Mammary epithelial cell (primary cell): ENCODE data around the gene MATK.

Experiments used
- EZH2 ChIP-seq: IDR thresholded peaks from 2 replicates; pipeline ENCODE4 v1.6.1; 2012; ENCODE audit warnings: low read length, inconsistent platforms, borderline replicate concordance
- TF ChIP-seq, protein P1 (sequence below), 2 donors: IDR thresholded peaks in 1 of 2; conservative IDR thresholded peaks in 1 of 2; 2 replicates each; pipeline ENCODE4 v1.5.1; 2011 to 2012; ENCODE audit warnings: inconsistent platforms in 2 of 2, low read length in 2 of 2, mild to moderate bottlenecking in 2 of 2, control low read depth in 1 of 2, low read depth in 1 of 2; ENCODE audit not compliant: insufficient read depth in 1 of 2; ENCODE audit errors: extremely low read depth in 1 of 2

DNA sequence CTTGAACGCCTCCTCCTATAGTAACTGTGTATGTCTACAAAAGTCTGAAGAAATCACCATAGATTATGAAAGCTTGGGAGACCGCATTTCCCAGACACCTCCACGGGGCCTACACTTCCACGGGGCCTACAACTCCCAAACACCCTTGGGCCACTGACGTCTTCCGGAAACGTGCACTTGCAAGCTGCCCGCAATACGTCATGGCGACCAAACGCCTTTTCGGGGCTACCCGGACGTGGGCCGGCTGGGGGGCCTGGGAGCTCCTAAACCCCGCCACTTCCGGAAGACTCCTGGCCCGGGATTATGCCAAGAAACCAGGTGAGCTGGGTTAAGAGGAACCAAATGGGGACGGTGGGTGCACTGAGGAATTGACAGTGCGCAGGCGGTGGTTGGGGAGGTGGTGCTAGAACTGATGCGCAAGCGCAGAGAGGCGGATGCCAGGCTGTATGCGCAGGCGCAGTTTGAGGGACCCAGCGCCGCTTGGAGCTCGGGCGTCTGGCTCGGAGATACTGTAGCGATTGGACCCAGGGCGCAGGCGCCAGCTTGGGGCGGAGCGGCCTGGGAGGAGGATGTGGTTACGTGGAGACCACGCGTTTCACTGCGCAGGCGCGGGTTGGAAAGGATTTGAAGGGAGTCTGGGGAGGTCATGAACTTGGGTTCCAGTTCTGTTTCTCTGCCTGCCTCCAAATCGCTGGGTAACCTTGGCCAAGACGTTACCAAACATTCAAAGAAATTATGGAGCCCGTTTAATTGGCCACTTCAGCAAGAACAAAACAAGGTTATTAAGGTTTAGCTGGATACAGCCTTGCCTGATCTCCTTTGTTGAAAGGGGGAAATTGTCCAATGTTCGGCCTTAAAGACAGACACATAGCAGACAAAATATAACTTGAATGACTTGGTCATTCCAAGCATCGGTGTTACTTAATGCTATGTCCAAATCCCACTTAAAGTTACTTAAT, 23.4 kb downstream of the MATK start, which contains the start of gene MRPL54:
- TF ChIP-seq, protein P1, sequence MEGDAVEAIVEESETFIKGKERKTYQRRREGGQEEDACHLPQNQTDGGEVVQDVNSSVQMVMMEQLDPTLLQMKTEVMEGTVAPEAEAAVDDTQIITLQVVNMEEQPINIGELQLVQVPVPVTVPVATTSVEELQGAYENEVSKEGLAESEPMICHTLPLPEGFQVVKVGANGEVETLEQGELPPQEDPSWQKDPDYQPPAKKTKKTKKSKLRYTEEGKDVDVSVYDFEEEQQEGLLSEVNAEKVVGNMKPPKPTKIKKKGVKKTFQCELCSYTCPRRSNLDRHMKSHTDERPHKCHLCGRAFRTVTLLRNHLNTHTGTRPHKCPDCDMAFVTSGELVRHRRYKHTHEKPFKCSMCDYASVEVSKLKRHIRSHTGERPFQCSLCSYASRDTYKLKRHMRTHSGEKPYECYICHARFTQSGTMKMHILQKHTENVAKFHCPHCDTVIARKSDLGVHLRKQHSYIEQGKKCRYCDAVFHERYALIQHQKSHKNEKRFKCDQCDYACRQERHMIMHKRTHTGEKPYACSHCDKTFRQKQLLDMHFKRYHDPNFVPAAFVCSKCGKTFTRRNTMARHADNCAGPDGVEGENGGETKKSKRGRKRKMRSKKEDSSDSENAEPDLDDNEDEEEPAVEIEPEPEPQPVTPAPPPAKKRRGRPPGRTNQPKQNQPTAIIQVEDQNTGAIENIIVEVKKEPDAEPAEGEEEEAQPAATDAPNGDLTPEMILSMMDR (conservative IDR thresholded peaks at IDR 0.05 in 1 of 2, IDR thresholded peaks at IDR 0.05 in 1 of 2; ENCODE audit: extremely low read depth in 1 of 2, insufficient read depth in 1 of 2, low read depth in 1 of 2, low read length in 2 of 2) = no peak
- no peak for TF ChIP-seq EZH2
